ENCODE results near the gene INSYN2B.

GRCh38 chr5:169837686-169838085 is 142.6 kb downstream of the INSYN2B start:
- TF ChIP-seq, protein P1, sequence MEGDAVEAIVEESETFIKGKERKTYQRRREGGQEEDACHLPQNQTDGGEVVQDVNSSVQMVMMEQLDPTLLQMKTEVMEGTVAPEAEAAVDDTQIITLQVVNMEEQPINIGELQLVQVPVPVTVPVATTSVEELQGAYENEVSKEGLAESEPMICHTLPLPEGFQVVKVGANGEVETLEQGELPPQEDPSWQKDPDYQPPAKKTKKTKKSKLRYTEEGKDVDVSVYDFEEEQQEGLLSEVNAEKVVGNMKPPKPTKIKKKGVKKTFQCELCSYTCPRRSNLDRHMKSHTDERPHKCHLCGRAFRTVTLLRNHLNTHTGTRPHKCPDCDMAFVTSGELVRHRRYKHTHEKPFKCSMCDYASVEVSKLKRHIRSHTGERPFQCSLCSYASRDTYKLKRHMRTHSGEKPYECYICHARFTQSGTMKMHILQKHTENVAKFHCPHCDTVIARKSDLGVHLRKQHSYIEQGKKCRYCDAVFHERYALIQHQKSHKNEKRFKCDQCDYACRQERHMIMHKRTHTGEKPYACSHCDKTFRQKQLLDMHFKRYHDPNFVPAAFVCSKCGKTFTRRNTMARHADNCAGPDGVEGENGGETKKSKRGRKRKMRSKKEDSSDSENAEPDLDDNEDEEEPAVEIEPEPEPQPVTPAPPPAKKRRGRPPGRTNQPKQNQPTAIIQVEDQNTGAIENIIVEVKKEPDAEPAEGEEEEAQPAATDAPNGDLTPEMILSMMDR (IDR thresholded peaks at IDR 0.05), result no peak
- TF ChIP-seq POLR2AphosphoS5 (IDR thresholded peaks at IDR 0.05), result no peak
- no peak for TF ChIP-seq POLR2A (IDR thresholded peaks at IDR 0.05)
- TF ChIP-seq EP300 (IDR thresholded peaks at IDR 0.05), result no peak
